Measurements from ENCODE around the gene APLNR.
"Not testable (repeated sequence)": the region's sequence is repeated elsewhere in the genome, so short reads cannot be mapped to it uniquely, and the experiment has no call there.

The APLNR gene

GRCh38 chr11:57237204-57237681 is at the start of gene APLNR:
Gene APLNR, minus strand, starts transcription at chr11:57237250. Its CDS starts 246 bp downstream, at chr11:57237004.
- no peak for DNase-seq (ENCODE audit: low read depth, low spot score)

- peak; percentile 69 for DNase-seq (ENCODE audit: low read depth, low spot score)
These were observed 46.4 kb upstream of the APLNR start for GRCh38 chr11:57283231-57283990.

GRCh38 chr11:57281546-57281945 is 44.5 kb upstream of the APLNR start:
- not testable (repeated sequence) for DNase-seq (ENCODE audit: low read depth, low spot score)

GRCh38 chr11:57279116-57279515 is 42.1 kb upstream of the APLNR start:
- DNase-seq (ENCODE audit: low read depth, low spot score): no peak

- no peak for DNase-seq (ENCODE audit: low read depth, low spot score)
These were observed 41.7 kb upstream of the APLNR start for GRCh38 chr11:57278721-57279095.

GRCh38 chr11:57277845-57278720 is 41.0 kb upstream of the APLNR start:
- peak; percentile 56 for DNase-seq (ENCODE audit: low read depth, low spot score)

GRCh38 chr11:57276971-57277675 is 40.1 kb upstream of the APLNR start:
- DNase-seq (ENCODE audit: low read depth, low spot score): no peak

GRCh38 chr11:57276169-57276970 is 39.3 kb upstream of the APLNR start:
- DNase-seq (ENCODE audit: low read depth, low spot score): no peak

GRCh38 chr11:57275582-57275981 is 38.5 kb upstream of the APLNR start:
- DNase-seq (ENCODE audit: low read depth, low spot score): no peak

- no peak for DNase-seq (ENCODE audit: low read depth, low spot score)
These were observed 38.0 kb upstream of the APLNR start for GRCh38 chr11:57274904-57275498.

GRCh38 chr11:57273448-57274058 is 36.5 kb upstream of the APLNR start:
- no peak for DNase-seq (ENCODE audit: low read depth, low spot score)

GRCh38 chr11:57269571-57270021 is 32.5 kb upstream of the APLNR start:
- DNase-seq (ENCODE audit: low read depth, low spot score): no peak

- DNase-seq (ENCODE audit: low read depth, low spot score): no peak
These were observed 29.1 kb upstream of the APLNR start for GRCh38 chr11:57266157-57266556.

GRCh38 chr11:57263351-57263750 is 26.3 kb upstream of the APLNR start:
- DNase-seq (ENCODE audit: low read depth, low spot score): no peak

- DNase-seq (ENCODE audit: low read depth, low spot score): no peak
These were observed 25.1 kb upstream of the APLNR start for GRCh38 chr11:57262157-57262556.

GRCh38 chr11:57260937-57261783 is 24.1 kb upstream of the APLNR start:
- no peak for DNase-seq (ENCODE audit: low read depth, low spot score)

- no peak for DNase-seq (ENCODE audit: low read depth, low spot score)
These were observed 19.1 kb upstream of the APLNR start for GRCh38 chr11:57256119-57256518.

- no peak for DNase-seq (ENCODE audit: low read depth, low spot score)
These were observed 18.6 kb upstream of the APLNR start for GRCh38 chr11:57255618-57256017.

GRCh38 chr11:57254631-57255030 is 17.6 kb upstream of the APLNR start:
- no peak for DNase-seq (ENCODE audit: low read depth, low spot score)

Measured in iPS DF 19.7 (cell line).